GM12801 (cell line): ENCODE results near the gene PHOSPHO2.

Experiments
- TF ChIP-seq, protein P1 (sequence below): IDR thresholded peaks from one replicate; pipeline ENCODE4 v1.5.1; 2011; ENCODE audit warnings: control low read depth; ENCODE audit not compliant: insufficient read length; ENCODE audit errors: extremely low read depth

PHOSPHO2 gene

DNA sequence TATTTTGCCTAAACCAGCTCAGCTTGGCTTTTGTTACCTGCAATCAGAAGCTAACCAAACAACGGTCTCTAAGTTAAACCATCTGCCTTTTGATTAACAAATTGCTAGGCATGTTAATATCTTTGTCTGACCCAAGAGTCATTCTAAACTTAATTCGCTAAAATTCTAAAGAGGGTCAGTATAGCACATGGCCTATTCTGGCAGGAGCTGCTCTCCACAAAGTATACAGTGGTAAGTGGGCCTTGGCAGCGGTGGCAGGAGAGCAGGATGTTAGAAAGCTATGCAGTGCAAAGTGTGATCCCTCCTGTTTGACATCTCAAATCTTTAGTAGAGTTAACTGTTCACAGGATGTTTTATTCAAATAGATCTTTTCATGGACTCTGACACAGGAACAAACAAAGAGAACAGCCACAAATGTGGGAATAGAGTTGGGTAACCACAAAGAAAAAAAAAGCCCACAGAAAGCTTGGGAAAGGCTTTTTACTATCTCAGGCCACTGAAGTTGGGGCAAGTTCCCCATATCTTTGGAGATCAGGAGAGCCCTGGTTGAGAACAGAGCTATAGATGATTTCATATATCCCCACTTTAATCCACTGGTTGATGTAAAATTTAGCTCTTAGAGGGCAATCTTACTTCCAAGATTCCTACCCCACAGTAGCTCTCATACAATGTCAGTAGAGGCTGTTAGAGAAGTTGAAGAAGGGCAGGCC, 10.7 kb upstream of the PHOSPHO2 start:
- TF ChIP-seq, protein P1, sequence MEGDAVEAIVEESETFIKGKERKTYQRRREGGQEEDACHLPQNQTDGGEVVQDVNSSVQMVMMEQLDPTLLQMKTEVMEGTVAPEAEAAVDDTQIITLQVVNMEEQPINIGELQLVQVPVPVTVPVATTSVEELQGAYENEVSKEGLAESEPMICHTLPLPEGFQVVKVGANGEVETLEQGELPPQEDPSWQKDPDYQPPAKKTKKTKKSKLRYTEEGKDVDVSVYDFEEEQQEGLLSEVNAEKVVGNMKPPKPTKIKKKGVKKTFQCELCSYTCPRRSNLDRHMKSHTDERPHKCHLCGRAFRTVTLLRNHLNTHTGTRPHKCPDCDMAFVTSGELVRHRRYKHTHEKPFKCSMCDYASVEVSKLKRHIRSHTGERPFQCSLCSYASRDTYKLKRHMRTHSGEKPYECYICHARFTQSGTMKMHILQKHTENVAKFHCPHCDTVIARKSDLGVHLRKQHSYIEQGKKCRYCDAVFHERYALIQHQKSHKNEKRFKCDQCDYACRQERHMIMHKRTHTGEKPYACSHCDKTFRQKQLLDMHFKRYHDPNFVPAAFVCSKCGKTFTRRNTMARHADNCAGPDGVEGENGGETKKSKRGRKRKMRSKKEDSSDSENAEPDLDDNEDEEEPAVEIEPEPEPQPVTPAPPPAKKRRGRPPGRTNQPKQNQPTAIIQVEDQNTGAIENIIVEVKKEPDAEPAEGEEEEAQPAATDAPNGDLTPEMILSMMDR, result no peak

DNA sequence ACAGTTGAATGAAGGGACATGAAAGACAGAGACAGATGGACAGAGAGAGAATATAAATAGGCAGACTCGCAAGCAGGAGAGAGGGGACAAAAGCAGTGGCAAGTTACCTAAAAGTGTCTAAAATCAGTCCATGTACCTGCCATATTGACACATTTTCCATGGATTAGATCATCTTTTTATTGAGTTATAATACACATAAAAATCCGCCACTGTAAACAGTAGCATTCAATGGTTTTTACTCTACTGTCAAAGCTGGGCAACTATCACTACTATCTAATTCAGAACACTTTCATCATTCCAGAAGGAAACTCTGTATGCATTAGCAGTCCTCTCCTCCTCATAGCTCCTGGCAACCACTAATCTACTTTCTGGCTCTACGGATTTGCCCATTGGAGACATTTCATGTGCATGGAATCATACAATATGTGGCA, 10.1 kb upstream of the PHOSPHO2 start:
- TF ChIP-seq, protein P1, result no peak

DNA sequence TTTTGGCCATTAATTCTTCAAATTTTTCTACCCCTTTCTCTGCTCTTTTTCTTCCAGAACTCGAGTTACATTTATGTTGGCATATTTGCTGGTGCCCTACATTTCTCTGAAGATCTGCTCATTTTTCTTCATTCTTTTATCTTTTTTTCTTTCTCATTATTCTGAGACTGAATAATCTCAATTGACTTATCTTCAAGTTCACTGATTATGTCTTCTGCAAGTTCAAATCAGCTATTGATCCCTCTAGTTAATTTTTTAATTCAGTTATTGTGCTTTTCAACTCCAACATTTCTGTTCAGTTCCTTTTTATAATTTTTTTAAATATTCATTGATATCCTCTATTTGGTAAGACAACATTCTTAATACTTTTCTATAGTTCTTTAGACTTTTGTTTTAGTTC, 3.3 kb upstream of the PHOSPHO2 start:
- TF ChIP-seq, protein P1, result no peak

DNA sequence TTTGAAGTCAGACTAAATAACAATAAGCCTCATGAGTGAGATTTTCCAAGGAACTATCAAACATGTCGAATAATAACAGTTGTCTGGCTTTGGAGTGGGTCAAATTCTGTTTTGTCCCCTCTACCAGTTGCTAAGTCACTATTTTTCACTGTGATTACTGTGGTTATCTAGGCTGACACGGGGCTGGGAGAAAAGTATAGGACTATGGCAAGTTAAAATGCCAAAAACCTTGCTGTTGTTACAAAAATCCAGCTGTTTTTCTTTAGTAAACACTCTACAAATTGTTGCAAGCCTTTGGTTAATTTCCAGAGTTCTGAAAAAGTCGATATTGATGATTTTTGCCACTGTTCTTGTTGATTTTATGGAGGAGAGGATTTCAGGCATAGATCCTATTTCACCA, 1.6 kb upstream of the PHOSPHO2 start:
- TF ChIP-seq, protein P1, result no peak

DNA sequence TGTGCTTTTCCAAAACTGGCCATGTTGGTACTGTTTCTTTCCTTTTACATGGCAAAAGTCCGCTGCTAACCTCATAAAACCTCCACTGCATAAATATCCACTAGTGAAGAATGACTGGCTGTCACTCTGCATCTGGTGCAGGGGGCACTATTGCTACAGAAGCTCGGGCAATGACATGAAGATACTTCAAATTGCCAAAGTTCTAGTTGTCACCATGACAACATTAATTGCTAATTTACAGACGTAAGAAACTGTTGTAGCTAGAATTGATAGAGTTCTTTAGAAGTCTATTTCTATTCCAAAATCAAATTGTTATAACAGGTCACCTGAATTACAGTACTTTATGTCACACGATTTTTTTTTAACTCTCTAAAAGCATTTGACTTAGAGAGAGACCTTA, 909 bp upstream of the PHOSPHO2 start:
- TF ChIP-seq, protein P1, result no peak

DNA sequence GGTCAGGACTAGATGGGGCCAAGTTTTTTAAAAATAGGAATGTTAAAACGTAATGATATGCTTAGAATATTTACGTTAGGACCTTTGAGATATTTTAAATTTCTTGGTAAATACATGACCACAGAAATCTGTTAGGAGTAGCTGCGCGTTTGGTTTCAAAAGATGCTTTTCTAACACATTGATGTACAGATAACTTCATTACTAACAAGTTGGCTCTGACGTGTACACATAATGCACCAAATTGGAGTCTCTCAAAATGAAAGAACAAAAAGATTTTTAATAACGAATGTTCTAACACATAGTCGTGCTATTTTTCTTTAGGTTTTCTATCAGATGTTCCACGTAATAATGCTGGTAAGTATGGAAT, 608 bp downstream of the PHOSPHO2 start:
- TF ChIP-seq, protein P1, result no peak

DNA sequence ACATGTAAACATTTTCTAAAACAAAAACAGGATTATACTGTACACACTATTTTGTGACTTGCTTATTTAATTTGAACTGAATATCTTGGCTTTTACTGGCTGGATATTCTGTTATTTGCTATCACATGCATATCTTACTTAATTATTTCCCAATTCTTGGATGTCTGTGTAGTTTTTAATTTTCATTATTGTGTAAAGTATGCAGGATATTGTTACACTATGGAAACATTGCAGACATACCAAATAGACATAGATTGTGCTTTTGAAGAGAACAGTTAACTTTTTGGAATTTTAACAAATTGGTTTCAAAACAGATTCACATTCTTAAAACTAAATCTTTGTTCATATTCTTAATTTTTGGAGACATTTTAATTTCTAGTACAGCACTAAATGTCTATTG, 2.1 kb downstream of the PHOSPHO2 start:
- TF ChIP-seq, protein P1, result no peak
